ENCODE results near the gene SNAPIN. TPM values are rescaled to one million over a fixed set of nuclear protein-coding genes. Genes with fewer than 3 reads are reported as not detected.

The SNAPIN gene
- total RNA-seq, 6 experiments from 2014 or later: 14.6 to 33.2 (median 18.0) TPM

DNA sequence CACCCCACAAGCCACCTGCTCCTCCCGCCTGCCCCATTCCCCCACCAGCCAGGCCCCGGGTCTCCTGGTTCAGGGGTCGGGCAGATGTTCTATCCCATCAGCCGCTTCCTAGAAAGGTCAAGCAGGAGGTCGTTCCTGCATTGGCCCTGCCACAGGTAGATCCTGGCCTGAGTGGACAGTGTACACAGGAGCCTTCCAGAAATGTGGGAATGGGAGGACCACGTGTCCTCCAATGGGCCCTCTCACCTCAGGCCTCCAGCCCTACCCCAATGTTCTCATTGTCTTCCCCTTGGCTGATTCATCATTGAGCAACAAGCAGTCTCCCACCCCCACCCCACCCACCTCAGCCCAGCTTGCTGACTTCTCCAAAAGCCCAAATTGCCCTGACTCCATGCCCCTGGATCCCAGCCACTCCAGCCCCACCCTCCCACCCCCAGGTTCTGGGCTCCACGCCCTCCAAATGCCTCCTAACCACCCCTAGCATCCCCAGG is 47.6 kb upstream of the SNAPIN start:
- H3K36me3 ChIP-seq: peaks cover 0 to 12% (median 5%) of the 10 kb centered on the region in 4 donors
- TF ChIP-seq POLR2A (IDR thresholded peaks at IDR 0.05): no peak
- TF ChIP-seq, protein P1, sequence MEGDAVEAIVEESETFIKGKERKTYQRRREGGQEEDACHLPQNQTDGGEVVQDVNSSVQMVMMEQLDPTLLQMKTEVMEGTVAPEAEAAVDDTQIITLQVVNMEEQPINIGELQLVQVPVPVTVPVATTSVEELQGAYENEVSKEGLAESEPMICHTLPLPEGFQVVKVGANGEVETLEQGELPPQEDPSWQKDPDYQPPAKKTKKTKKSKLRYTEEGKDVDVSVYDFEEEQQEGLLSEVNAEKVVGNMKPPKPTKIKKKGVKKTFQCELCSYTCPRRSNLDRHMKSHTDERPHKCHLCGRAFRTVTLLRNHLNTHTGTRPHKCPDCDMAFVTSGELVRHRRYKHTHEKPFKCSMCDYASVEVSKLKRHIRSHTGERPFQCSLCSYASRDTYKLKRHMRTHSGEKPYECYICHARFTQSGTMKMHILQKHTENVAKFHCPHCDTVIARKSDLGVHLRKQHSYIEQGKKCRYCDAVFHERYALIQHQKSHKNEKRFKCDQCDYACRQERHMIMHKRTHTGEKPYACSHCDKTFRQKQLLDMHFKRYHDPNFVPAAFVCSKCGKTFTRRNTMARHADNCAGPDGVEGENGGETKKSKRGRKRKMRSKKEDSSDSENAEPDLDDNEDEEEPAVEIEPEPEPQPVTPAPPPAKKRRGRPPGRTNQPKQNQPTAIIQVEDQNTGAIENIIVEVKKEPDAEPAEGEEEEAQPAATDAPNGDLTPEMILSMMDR (IDR thresholded peaks at IDR 0.05): no peak
- H3K4me3 ChIP-seq: no peak overlapping the region
- ATAC-seq (no peak), DNase-seq (no peak)
- peak overlapping the region; percentile 34 to 94 (median 92) for H3K27ac ChIP-seq
- 69% methylated on average over 4 of the region's 7 CpGs for WGBS (ENCODE audit: insufficient coverage, low coverage, low lambda C conversion rate, missing lambda C conversion rate)
- intact Hi-C loops (cut with DNase I): no loop called here
- H3K9me3 ChIP-seq: no peaks in the 10 kb centered on the region
- H3K4me1 ChIP-seq: peaks cover 0 to 31% (median 14%) of the 10 kb centered on the region in 4 donors
- no peaks in the 10 kb centered on the region for H3K27me3 ChIP-seq

DNA sequence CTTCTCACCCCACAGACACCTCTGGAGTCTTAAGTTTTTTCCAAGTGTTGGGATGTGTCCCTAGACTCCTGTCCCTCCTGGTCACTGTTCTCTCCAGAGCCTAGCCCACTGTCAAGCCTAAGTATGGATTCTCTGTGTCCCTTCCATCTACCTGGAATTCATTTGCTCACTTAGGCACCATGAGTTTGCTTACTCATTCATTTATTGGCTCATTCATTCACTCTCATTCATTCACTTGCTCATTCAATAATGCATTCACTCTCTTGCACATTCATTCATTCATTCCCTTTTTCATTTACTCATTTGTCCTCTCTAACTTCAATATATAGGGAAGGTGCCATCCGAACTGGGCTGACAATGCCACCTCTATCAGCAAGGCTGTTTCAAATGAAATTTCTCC is 47.1 kb upstream of the SNAPIN start:
- peaks cover 0 to 36% (median 17%) of the 10 kb centered on the region in 4 donors for H3K4me1 ChIP-seq
- intact Hi-C loops (cut with DNase I): no loop called here
- H3K4me3 ChIP-seq: peak overlapping the region in 1 of 3 donors; percentile 5
- H3K9me3 ChIP-seq: no peaks in the 10 kb centered on the region
- H3K36me3 ChIP-seq: peaks cover 0 to 11% (median 5%) of the 10 kb centered on the region in 4 donors
- ATAC-seq (no peak), DNase-seq (no peak)
- 70% methylated on average over 1 of the region's 1 CpG for WGBS (ENCODE audit: insufficient coverage, low coverage, low lambda C conversion rate, missing lambda C conversion rate)
- TF ChIP-seq POLR2A (IDR thresholded peaks at IDR 0.05): no peak
- TF ChIP-seq, protein P1 (IDR thresholded peaks at IDR 0.05): no peak
- H3K27me3 ChIP-seq: no peaks in the 10 kb centered on the region
- H3K27ac ChIP-seq: peak overlapping the region in 2 of 3 donors; percentile 8 to 92

DNA sequence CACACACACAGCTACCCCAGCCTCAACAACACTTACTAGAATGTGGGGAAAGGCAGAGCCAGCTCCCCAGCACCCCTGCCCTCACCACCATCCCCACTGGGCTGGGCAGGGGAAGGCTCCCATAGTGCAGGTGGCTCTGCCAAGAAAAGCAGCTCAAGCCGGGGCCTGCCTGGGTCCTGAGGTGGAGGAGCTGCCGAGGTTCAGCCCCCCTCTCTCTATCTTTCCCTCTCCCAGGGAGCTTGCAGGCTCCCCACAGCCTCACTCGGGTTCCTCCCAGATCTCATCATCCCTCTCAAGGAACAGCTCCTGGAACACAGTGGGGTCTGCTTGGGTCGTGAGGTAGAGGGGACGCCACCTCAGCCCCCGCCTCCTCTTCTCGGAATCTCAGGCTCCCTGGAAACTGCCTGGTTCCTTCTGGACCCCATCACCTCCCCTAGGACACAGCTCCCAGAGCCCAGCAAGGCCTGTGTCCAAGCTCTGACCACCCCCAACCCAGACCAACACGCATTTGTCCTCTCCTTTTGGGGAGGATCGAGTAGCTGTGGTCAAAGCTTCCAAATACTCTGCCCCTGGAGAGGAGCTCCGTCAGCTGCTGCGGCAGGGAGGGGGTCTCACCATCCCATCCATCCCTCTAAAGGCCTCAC is 46.3 kb upstream of the SNAPIN start:
- Histone ChIP-seq H3K4me1 (peaks cover 0 to 42% (median 21%) of the 10 kb centered on the region in 4 donors), H3K9me3 (no peaks in the 10 kb centered on the region), H3K27me3 (no peaks in the 10 kb centered on the region), H3K27ac (peak overlapping the region; percentile 84 to 87 (median 86)), H3K36me3 (peaks cover 0 to 4% (median 1%) of the 10 kb centered on the region in 4 donors), H3K4me3 (peak overlapping the region; percentile 57 to 75 (median 64))
- no peak for DNase-seq
- no peak for TF ChIP-seq POLR2A (IDR thresholded peaks at IDR 0.05)
- TF ChIP-seq, protein P1 (IDR thresholded peaks at IDR 0.05): no peak
- ATAC-seq: no peak
- intact Hi-C loops (cut with DNase I): no loop called here
- WGBS (ENCODE audit: insufficient coverage, low coverage, low lambda C conversion rate, missing lambda C conversion rate): 16% methylated on average over 5 of the region's 11 CpGs

DNA sequence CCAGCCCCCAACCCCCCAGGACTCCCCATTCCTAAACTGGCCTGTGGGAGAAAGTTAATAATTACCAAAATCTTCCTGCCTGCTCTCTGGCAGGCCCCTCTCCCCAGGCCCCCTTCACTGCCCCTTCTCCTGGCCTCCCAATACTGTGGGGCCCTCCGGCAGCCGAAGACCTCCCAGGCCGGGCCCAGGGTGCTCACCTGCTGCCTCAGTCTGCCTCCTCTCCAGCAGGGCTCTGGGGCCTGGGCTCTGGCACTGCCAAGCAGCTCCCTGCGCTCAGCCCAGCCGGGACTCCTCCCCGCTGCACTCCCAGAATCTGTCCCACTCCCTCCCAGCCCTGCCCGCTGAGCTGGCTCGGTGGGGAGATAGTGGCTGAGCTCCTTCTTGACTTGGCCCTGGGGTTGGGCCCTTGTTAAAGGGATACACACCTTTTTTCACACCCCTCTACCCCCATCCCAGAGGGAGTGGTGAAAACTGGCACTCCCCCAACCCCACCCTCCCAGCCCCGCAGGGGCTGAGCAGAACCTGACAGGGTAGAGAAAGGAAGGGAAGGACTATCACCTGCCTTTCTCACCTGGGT is 45.7 kb upstream of the SNAPIN start, which contains the start of gene S100A16:
S100A16 (minus strand) TSS at position 383 of the 577 bp plus-strand sequence. CDS start 4,986 bp downstream, outside the sequence.
- intact Hi-C loops (cut with DNase I): no loop called here
- Histone ChIP-seq H3K36me3 (no peaks in the 10 kb centered on the region), H3K4me1 (peaks cover 0 to 46% (median 22%) of the 10 kb centered on the region in 4 donors), H3K27me3 (no peaks in the 10 kb centered on the region), H3K4me3 (peak within 1 kb of the TSS; percentile 57 to 75 (median 64)), H3K27ac (peak within 1 kb of the TSS; percentile 84 to 87 (median 86)), H3K9me3 (no peaks in the 10 kb centered on the region)
- TF ChIP-seq, protein P1 (IDR thresholded peaks at IDR 0.05): no peak
- peak; percentile 86 for TF ChIP-seq POLR2A (IDR thresholded peaks at IDR 0.05)
- no CpG with 5 or more reads among the region's 9 CpGs for WGBS (ENCODE audit: insufficient coverage, low coverage, low lambda C conversion rate, missing lambda C conversion rate)
- ATAC-seq (peak; percentile 41 to 73 (median 66)), DNase-seq (peak; percentile 81 to 89 (median 89))

Measured in right lobe of liver (tissue), 6 donors.